DOHH2 (cell line): Measurements from ENCODE around the gene GABRG1.

ENCODE experiments used
- H3F3A ChIP-seq: fragments of 200-600 bp; sonication (generic), shearing (Covaris generic); 2 replicates; pipeline ENCODE4 v1.6.0; 2016; ENCODE audit warnings: antibody characterized with exemption, mild to moderate bottlenecking; ENCODE audit not compliant: control insufficient read depth, insufficient read depth
- H3K27ac ChIP-seq: fragments of 200-600 bp; sonication (generic); 2 replicates; pipeline ENCODE4 v1.5.1; 2014; ENCODE audit warnings: low read depth, mild to moderate bottlenecking, low read length, moderate library complexity
- H3K27me3 ChIP-seq: fragments of 200-600 bp; sonication (generic); 2 replicates; pipeline ENCODE4 v1.6.1; 2014; ENCODE audit warnings: mild to moderate bottlenecking, low read length, mixed read lengths; ENCODE audit not compliant: control insufficient read depth
- H3K36me3 ChIP-seq: fragments of 200-600 bp; sonication (generic); 2 replicates; pipeline ENCODE4 v1.6.1; 2014; ENCODE audit warnings: mild to moderate bottlenecking, low read length, moderate library complexity, mixed read lengths; ENCODE audit not compliant: control insufficient read depth
- H3K4me1 ChIP-seq: fragments of 200-600 bp; sonication (generic); 2 replicates; pipeline ENCODE4 v1.6.1; 2014; ENCODE audit warnings: mild to moderate bottlenecking, low read length, mixed read lengths; ENCODE audit not compliant: control insufficient read depth
- H3K4me2 ChIP-seq: fragments of 200-600 bp; sonication (generic); 2 replicates; pipeline ENCODE4 v1.6.0; 2014; ENCODE audit warnings: mild to moderate bottlenecking, low read length, moderate library complexity
- H3K4me3 ChIP-seq: fragments of 200-600 bp; sonication (generic); 2 replicates; pipeline ENCODE4 v1.5.1; 2014; ENCODE audit warnings: mild to moderate bottlenecking, low read length, mixed read lengths
- H3K79me2 ChIP-seq: fragments of 200-600 bp; sonication (generic); 2 replicates; pipeline ENCODE4 v1.6.1; 2014; ENCODE audit warnings: mild to moderate bottlenecking, low read length, mixed read lengths; ENCODE audit not compliant: control insufficient read depth
- H3K9me2 ChIP-seq: fragments of 200-600 bp; sonication (generic); replicated peaks from 2 replicates; pipeline ENCODE4 v1.6.1; 2014; ENCODE audit warnings: mild to moderate bottlenecking, low read length, mixed read lengths; ENCODE audit not compliant: control insufficient read depth
- H3K9me3 ChIP-seq: fragments of 200-600 bp; sonication (generic); 2 replicates; pipeline ENCODE4 v1.6.1; 2014; ENCODE audit warnings: antibody characterized with exemption, low read length, mixed read lengths; ENCODE audit not compliant: control insufficient read depth, insufficient read depth
- H4K20me1 ChIP-seq: fragments of 200-600 bp; sonication (generic); 2 replicates; pipeline ENCODE4 v1.6.0; 2014; ENCODE audit warnings: low read depth, mild to moderate bottlenecking, antibody characterized with exemption, low read length, moderate library complexity; ENCODE audit not compliant: control insufficient read depth, insufficient read depth
- CTCF ChIP-seq: fragments of 200-600 bp; sonication (generic); IDR thresholded peaks from one replicate; pipeline ENCODE4 v1.5.1; 2014; ENCODE audit warnings: antibody characterized with exemption, mild to moderate bottlenecking, low read depth, low read length; ENCODE audit not compliant: poor library complexity, severe bottlenecking
- EZH2phosphoT487 ChIP-seq: fragments of 200-600 bp; sonication (generic); IDR thresholded peaks from 2 replicates; pipeline ENCODE4 v1.6.1; 2017; ENCODE audit warnings: borderline replicate concordance, mild to moderate bottlenecking, antibody characterized with exemption, low read length, moderate library complexity, mixed read lengths

Gene GABRG1

GRCh38 chr4:46123913-46124755 is at the start of gene GABRG1:
Gene GABRG1, minus strand, starts transcription at chr4:46124054. Its CDS starts 141 bp downstream, at chr4:46123913.
- H3K9me2 ChIP-seq, result no peaks in the 10 kb centered on the region
- no peak within 1 kb of the TSS for H3K27ac ChIP-seq
- H3K36me3 ChIP-seq, result no peaks in the 10 kb centered on the region
- no peaks in the 10 kb centered on the region for H3F3A ChIP-seq
- no peaks in the 10 kb centered on the region for H3K27me3 ChIP-seq
- no peak for TF ChIP-seq EZH2phosphoT487
- TF ChIP-seq CTCF, result no peak
- no peak within 1 kb of the TSS for H3K4me2 ChIP-seq
- no peaks in the 10 kb centered on the region for H3K4me1 ChIP-seq
- H3K79me2 ChIP-seq, result no peaks in the 10 kb centered on the region
- no peak within 1 kb of the TSS for H3K4me3 ChIP-seq
- no peaks in the 10 kb centered on the region for H4K20me1 ChIP-seq
- H3K9me3 ChIP-seq, result no peaks in the 10 kb centered on the region

- Histone ChIP-seq H3K4me2 (no peak overlapping the region), H3K4me3 (no peak overlapping the region), H4K20me1 (no peaks in the 10 kb centered on the region), H3K27me3 (no peaks in the 10 kb centered on the region), H3K9me3 (no peaks in the 10 kb centered on the region), H3K79me2 (no peaks in the 10 kb centered on the region), H3K4me1 (no peaks in the 10 kb centered on the region), H3F3A (no peaks in the 10 kb centered on the region), H3K36me3 (no peaks in the 10 kb centered on the region), H3K9me2 (no peaks in the 10 kb centered on the region), H3K27ac (no peak overlapping the region)
- TF ChIP-seq CTCF (no peak), EZH2phosphoT487 (no peak)
These were observed 23.1 kb upstream of the GABRG1 start for GRCh38 chr4:46146993-46147392.

GRCh38 chr4:46131498-46132057 is 7.7 kb upstream of the GABRG1 start:
- no peaks in the 10 kb centered on the region for H3K9me2 ChIP-seq
- TF ChIP-seq EZH2phosphoT487 (no peak), CTCF (no peak)
- no peaks in the 10 kb centered on the region for H3F3A ChIP-seq
- H3K27ac ChIP-seq, result no peak overlapping the region
- H4K20me1 ChIP-seq, result no peaks in the 10 kb centered on the region
- no peaks in the 10 kb centered on the region for H3K79me2 ChIP-seq
- H3K27me3 ChIP-seq, result no peaks in the 10 kb centered on the region
- no peaks in the 10 kb centered on the region for H3K9me3 ChIP-seq
- H3K4me1 ChIP-seq, result no peaks in the 10 kb centered on the region
- H3K4me2 ChIP-seq, result no peak overlapping the region
- no peaks in the 10 kb centered on the region for H3K36me3 ChIP-seq
- H3K4me3 ChIP-seq, result no peak overlapping the region
